Neuronal stem cell (in vitro differentiated cells): Measurements from ENCODE around the gene ZNF557.
"Not testable (repeated sequence)": the region's sequence is repeated elsewhere in the genome, so short reads cannot be mapped to it uniquely, and the experiment has no call there.

ENCODE experiments used
- DNase-seq: peaks from one replicate; pipeline ENCODE4 v3.0.0-alpha.2; 2013; ENCODE audit warnings: low spot score
- H2AFZ ChIP-seq: one replicate; pipeline ENCODE4 v1.6.1; 2013; ENCODE audit warnings: mild to moderate bottlenecking, low read length, inconsistent platforms
- H2AK5ac ChIP-seq: 2 replicates; pipeline ENCODE4 v1.6.1; 2013; ENCODE audit warnings: low read depth, mild to moderate bottlenecking, inconsistent platforms, low read length, moderate library complexity, mixed read lengths
- H2BK120ac ChIP-seq: 2 replicates; pipeline ENCODE4 v1.6.1; 2013; ENCODE audit warnings: low read depth, mild to moderate bottlenecking, inconsistent platforms, low read length, moderate library complexity, mixed read lengths
- H2BK12ac ChIP-seq: one replicate; pipeline ENCODE4 v1.6.1; 2013; ENCODE audit warnings: low read length, inconsistent platforms
- H2BK15ac ChIP-seq: 2 replicates; pipeline ENCODE4 v1.6.1; 2013; ENCODE audit warnings: mild to moderate bottlenecking, low read length, inconsistent platforms, mixed read lengths
- H2BK5ac ChIP-seq: one replicate; pipeline ENCODE4 v1.6.1; 2013; ENCODE audit warnings: inconsistent platforms, mild to moderate bottlenecking, low read length, moderate library complexity
- H3K14ac ChIP-seq: one replicate; pipeline ENCODE4 v1.6.1; 2013; ENCODE audit warnings: low read length, inconsistent platforms
- H3K18ac ChIP-seq: 2 replicates; pipeline ENCODE4 v1.6.1; 2013; ENCODE audit warnings: low read length, inconsistent platforms
- H3K23ac ChIP-seq: 2 replicates; pipeline ENCODE4 v1.6.1; 2013; ENCODE audit warnings: low read depth, mild to moderate bottlenecking, mixed read lengths, low read length, inconsistent platforms; ENCODE audit not compliant: poor library complexity
- H3K27ac ChIP-seq: replicated peaks from 3 replicates; pipeline ENCODE4 v1.5.1; 2013; ENCODE audit warnings: low read length, inconsistent platforms
- H3K27me3 ChIP-seq, 3 experiments: 2 replicates each; pipeline ENCODE4 v1.6.1; 2013; ENCODE audit warnings: low read length in 3 of 3, mild to moderate bottlenecking in 2 of 3, inconsistent platforms in 1 of 3, low read depth in 1 of 3, mixed read lengths in 1 of 3, moderate library complexity in 1 of 3; ENCODE audit not compliant: control insufficient read depth in 3 of 3, insufficient read depth in 3 of 3
- H3K36me3 ChIP-seq, 2 donors: replicated peaks in 1 of 2; 2 replicates each; pipeline ENCODE4 v1.6.1; 2013; ENCODE audit warnings: low read length in 2 of 2; ENCODE audit not compliant: control insufficient read depth in 2 of 2, insufficient read depth in 2 of 2
- H3K4ac ChIP-seq: 2 replicates; pipeline ENCODE4 v1.6.1; 2013; ENCODE audit warnings: inconsistent platforms, mild to moderate bottlenecking, low read length, moderate library complexity
- H3K4me1 ChIP-seq, 2 donors: 1 replicate in 1 of 2; 2 replicates in 1 of 2; pipeline ENCODE4 v1.6.1; 2013; ENCODE audit warnings: low read length in 2 of 2, low read depth in 1 of 2; ENCODE audit not compliant: control insufficient read depth in 2 of 2, insufficient read depth in 1 of 2
- H3K4me2 ChIP-seq: one replicate; pipeline ENCODE4 v1.6.1; 2013; ENCODE audit warnings: mild to moderate bottlenecking, low read length, inconsistent platforms; ENCODE audit not compliant: insufficient read depth, poor library complexity, severe bottlenecking
- H3K4me3 ChIP-seq, 2 donors: 2 replicates each; pipeline ENCODE4 v1.5.1; 2013; ENCODE audit warnings: low read length in 2 of 2, mild to moderate bottlenecking in 2 of 2, inconsistent platforms in 1 of 2, moderate library complexity in 1 of 2
- H3K79me1 ChIP-seq: one replicate; pipeline ENCODE4 v1.6.1; 2013; ENCODE audit warnings: low read depth, mild to moderate bottlenecking, inconsistent platforms, low read length, moderate library complexity
- H3K9ac ChIP-seq: one replicate; pipeline ENCODE4 v1.6.1; 2013; ENCODE audit warnings: mild to moderate bottlenecking, low read depth, low read length, inconsistent platforms; ENCODE audit not compliant: poor library complexity
- H3K9me3 ChIP-seq, 2 donors: replicated peaks in 1 of 2; 2 replicates each; pipeline versions ENCODE3 to v1.6.1; 2013; ENCODE audit warnings: low read length in 2 of 2, mild to moderate bottlenecking in 2 of 2, inconsistent platforms in 1 of 2, low read depth in 1 of 2, mixed read lengths in 1 of 2, moderate library complexity in 1 of 2; ENCODE audit not compliant: control insufficient read depth in 2 of 2, insufficient read depth in 1 of 2
- H4K8ac ChIP-seq: one replicate; pipeline ENCODE4 v1.6.1; 2013; ENCODE audit warnings: low read depth, mild to moderate bottlenecking, inconsistent platforms, low read length, moderate library complexity
- H4K91ac ChIP-seq: one replicate; pipeline ENCODE4 v1.6.1; 2013; ENCODE audit warnings: low read length, low read depth, mild to moderate bottlenecking, inconsistent platforms; ENCODE audit not compliant: poor library complexity
- WGBS, 2 donors: extraction: QIAGEN DNeasy Blood & Tissue Kit; methylation state at CpG; one replicate each; pipeline ENCODE4 v1.1.7; 2013; ENCODE audit warnings: missing lambda C conversion rate in 2 of 2, mixed read lengths in 1 of 2; ENCODE audit not compliant: insufficient read length in 2 of 2, insufficient replicate concordance in 1 of 2; ENCODE audit errors: extremely low coverage in 2 of 2; 5-methylcytosine and 5-hydroxymethylcytosine counted together

The ZNF557 gene

GRCh38 chr19:7067122-7067521 is 2.4 kb upstream of the ZNF557 start:
- no CpG with 5 or more reads among the region's 13 CpGs for WGBS, 2 donors
- Histone ChIP-seq H2AFZ (peak overlapping the region; percentile 17), H3K36me3 (peaks cover 3 to 14% of the 10 kb centered on the region in 2 donors)
- H2BK12ac ChIP-seq, H3K79me1 ChIP-seq, H3K23ac ChIP-seq, H4K8ac ChIP-seq, H3K9ac ChIP-seq, H3K4me3 ChIP-seq, DNase-seq, H3K27me3 ChIP-seq, H2BK5ac ChIP-seq, H3K27ac ChIP-seq, H4K91ac ChIP-seq, H3K9me3 ChIP-seq, H2AK5ac ChIP-seq, H2BK120ac ChIP-seq, H3K4ac ChIP-seq, H3K4me1 ChIP-seq, H2BK15ac ChIP-seq, H3K4me2 ChIP-seq, H3K18ac ChIP-seq, H3K14ac ChIP-seq: not testable (repeated sequence)

GRCh38 chr19:7067716-7068115 is 1.8 kb upstream of the ZNF557 start:
- H3K9me3 ChIP-seq = peaks cover 4 to 13% of the 10 kb centered on the region in 2 donors
- H2BK5ac ChIP-seq = no peak overlapping the region
- H3K18ac ChIP-seq = no peak overlapping the region
- H3K36me3 ChIP-seq = peaks cover 7 to 20% of the 10 kb centered on the region in 2 donors
- no peak overlapping the region for H2AK5ac ChIP-seq
- no CpG with 5 or more reads among the region's 2 CpGs for WGBS, 2 donors
- no peak overlapping the region for H3K23ac ChIP-seq
- no peak overlapping the region for H3K14ac ChIP-seq
- no peak overlapping the region for H3K4ac ChIP-seq
- H4K91ac ChIP-seq = no peak overlapping the region
- no peaks in the 10 kb centered on the region for H3K27me3 ChIP-seq
- H3K4me3 ChIP-seq = no peak overlapping the region
- peaks cover 2% of the 10 kb centered on the region for H3K79me1 ChIP-seq
- no peak overlapping the region for H3K27ac ChIP-seq
- H3K4me1 ChIP-seq = peaks cover 0 to 6% of the 10 kb centered on the region in 2 donors
- H2BK15ac ChIP-seq = no peak overlapping the region
- no peak overlapping the region for H2AFZ ChIP-seq
- DNase-seq = no peak
- no peak overlapping the region for H4K8ac ChIP-seq
- H3K4me2 ChIP-seq = no peak overlapping the region
- H2BK12ac ChIP-seq = no peak overlapping the region
- no peak overlapping the region for H3K9ac ChIP-seq
- H2BK120ac ChIP-seq = no peak overlapping the region

- Histone ChIP-seq H3K14ac (no peak overlapping the region), H3K4me3 (peak overlapping the region; percentile 29 to 71), H2BK120ac (no peak overlapping the region), H3K4ac (no peak overlapping the region), H2AFZ (peak overlapping the region; percentile 99), H4K91ac (no peak overlapping the region), H3K9ac (no peak overlapping the region), H3K18ac (no peak overlapping the region), H3K23ac (no peak overlapping the region), H2BK15ac (no peak overlapping the region), H4K8ac (no peak overlapping the region), H2AK5ac (no peak overlapping the region), H2BK12ac (no peak overlapping the region), H2BK5ac (no peak overlapping the region), H3K4me1 (peaks cover 0 to 6% of the 10 kb centered on the region in 2 donors), H3K27ac (no peak overlapping the region), H3K79me1 (peaks cover 2% of the 10 kb centered on the region), H3K4me2 (no peak overlapping the region), H3K36me3 (peaks cover 11 to 29% of the 10 kb centered on the region in 2 donors), H3K27me3 (no peaks in the 10 kb centered on the region), H3K9me3 (peaks cover 4 to 14% of the 10 kb centered on the region in 2 donors)
- no peak for DNase-seq
- WGBS, 2 donors = no CpG with 5 or more reads among the region's 6 CpGs
Measured at GRCh38 chr19:7068599-7068998, 904 bp upstream of the ZNF557 start.

GRCh38 chr19:7069904-7070226 is 362 bp downstream of the ZNF557 start:
- Histone ChIP-seq H3K18ac (peak overlapping the region; percentile 88), H3K23ac (peak overlapping the region; percentile 46), H3K9me3 (peaks cover 0 to 14% of the 10 kb centered on the region in 2 donors), H2BK12ac (no peak overlapping the region), H3K14ac (no peak overlapping the region), H3K4ac (no peak overlapping the region), H3K4me1 (peaks cover 0 to 6% of the 10 kb centered on the region in 2 donors), H4K8ac (no peak overlapping the region), H2BK5ac (peak overlapping the region; percentile 54), H4K91ac (no peak overlapping the region), H2AFZ (peak overlapping the region; percentile 99), H2AK5ac (no peak overlapping the region), H3K27ac (no peak overlapping the region), H2BK15ac (no peak overlapping the region), H2BK120ac (no peak overlapping the region), H3K27me3 (no peaks in the 10 kb centered on the region), H3K36me3 (peaks cover 15 to 42% of the 10 kb centered on the region in 2 donors), H3K4me2 (peak overlapping the region; percentile 74), H3K4me3 (peak overlapping the region; percentile 86 to 96), H3K79me1 (peaks cover 3% of the 10 kb centered on the region), H3K9ac (peak overlapping the region; percentile 89)
- DNase-seq = peak; percentile 17
- WGBS, 2 donors = no CpG with 5 or more reads among the region's 12 CpGs
